OCI-LY1 (cell line): ENCODE measurements around the gene IL12A.
A peak's percentile ranks its signal among the peaks of the same experiment; 100 is the strongest.

Experiments
- H2AFZ ChIP-seq: fragments of 200-600 bp; sonication (generic), shearing (Covaris generic); 2 replicates; pipeline ENCODE4 v1.6.0; 2014; ENCODE audit warnings: antibody characterized with exemption, mild to moderate bottlenecking, low read length
- H3F3A ChIP-seq: fragments of 200-600 bp; sonication (generic), shearing (Covaris generic); 2 replicates; pipeline ENCODE4 v1.6.0; 2014; ENCODE audit warnings: mild to moderate bottlenecking, antibody characterized with exemption, low read length, moderate library complexity; ENCODE audit not compliant: insufficient read depth
- H3K27ac ChIP-seq: fragments of 200-600 bp; sonication (generic); 2 replicates; pipeline ENCODE4 v1.5.1; 2014; ENCODE audit warnings: low read length, mixed run types, mild to moderate bottlenecking, low read depth; ENCODE audit not compliant: poor library complexity, severe bottlenecking
- H3K27me3 ChIP-seq: fragments of 200-600 bp; sonication (generic); 2 replicates; pipeline ENCODE4 v1.6.0; 2014; ENCODE audit warnings: antibody characterized with exemption, mild to moderate bottlenecking, low read length, moderate library complexity; ENCODE audit not compliant: insufficient read depth
- H3K36me3 ChIP-seq: fragments of 200-600 bp; sonication (generic); 2 replicates; pipeline ENCODE4 v1.6.1; 2014; ENCODE audit warnings: mild to moderate bottlenecking, antibody characterized with exemption, low read length, moderate library complexity, mixed read lengths; ENCODE audit not compliant: insufficient read depth
- H3K4me1 ChIP-seq: fragments of 200-600 bp; sonication (generic); 2 replicates; pipeline ENCODE4 v1.5.1; 2014; ENCODE audit warnings: mild to moderate bottlenecking, low read length, moderate library complexity; ENCODE audit not compliant: insufficient read depth, severe bottlenecking
- H3K4me2 ChIP-seq: fragments of 200-600 bp; sonication (generic), shearing (Covaris generic); 2 replicates; pipeline ENCODE4 v1.6.1; 2014; ENCODE audit warnings: low read length
- H3K4me3 ChIP-seq: fragments of 200-600 bp; sonication (generic); 2 replicates; pipeline ENCODE4 v1.5.1; 2014; ENCODE audit warnings: low read length, low read depth, mild to moderate bottlenecking, mixed read lengths; ENCODE audit not compliant: poor library complexity, severe bottlenecking
- H3K79me2 ChIP-seq: fragments of 200-600 bp; shearing (Covaris generic); 2 replicates; pipeline ENCODE4 v1.6.1; 2016; ENCODE audit warnings: mixed run types, low read length, mixed read lengths; ENCODE audit not compliant: insufficient read depth
- H3K9ac ChIP-seq: fragments of 200-600 bp; sonication (generic), shearing (Covaris generic); 2 replicates; pipeline ENCODE4 v1.6.1; 2014; ENCODE audit warnings: mild to moderate bottlenecking, low read length, mixed read lengths
- H3K9me2 ChIP-seq: fragments of 200-600 bp; sonication (generic), shearing (Covaris generic); 2 replicates; pipeline ENCODE4 v1.6.1; 2014; ENCODE audit warnings: low read depth, mild to moderate bottlenecking, low read length, mixed read lengths
- H3K9me3 ChIP-seq: fragments of 200-600 bp; shearing (Covaris generic); 2 replicates; pipeline ENCODE4 v1.6.1; 2014; ENCODE audit warnings: low read length, mixed read lengths
- H4K20me1 ChIP-seq: fragments of 200-600 bp; sonication (generic), shearing (Covaris generic); 2 replicates; pipeline ENCODE4 v1.6.0; 2016; ENCODE audit warnings: mild to moderate bottlenecking, low read length; ENCODE audit not compliant: insufficient read depth
- EZH2 ChIP-seq: fragments of 200-600 bp; sonication (generic), shearing (Covaris generic); IDR thresholded peaks from 2 replicates; pipeline ENCODE4 v1.8.0; 2017; ENCODE audit warnings: borderline replicate concordance, mixed run types, mild to moderate bottlenecking, antibody characterized with exemption, low read length, moderate library complexity, mixed read lengths
- TF ChIP-seq, protein P1 (sequence below): fragments of 200-600 bp; sonication (generic), shearing (Covaris generic); IDR thresholded peaks from 2 replicates; pipeline ENCODE4 v1.5.1; 2017; ENCODE audit warnings: mild to moderate bottlenecking, antibody characterized with exemption, low read length, moderate library complexity, mixed read lengths

The IL12A gene

DNA sequence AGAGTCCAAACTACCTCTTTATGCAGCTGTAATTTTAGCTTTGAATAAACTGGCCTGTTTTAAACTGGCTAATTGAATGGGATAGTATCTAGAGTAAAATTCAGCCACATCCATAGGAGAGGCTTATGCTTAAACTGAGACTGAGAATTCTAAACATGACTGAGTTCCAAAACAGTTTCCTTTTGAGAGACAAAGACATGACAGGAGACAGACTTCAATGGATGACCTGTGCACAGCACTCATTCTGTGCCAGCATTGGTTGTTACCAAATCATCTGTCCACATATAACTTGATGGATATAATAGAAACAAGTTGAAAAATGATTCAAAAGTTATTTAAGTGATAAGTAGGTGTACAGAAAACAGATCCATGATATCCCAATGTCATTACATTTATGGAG is 20.9 kb downstream of the IL12A start:
- no peak for TF ChIP-seq EZH2
- TF ChIP-seq, protein P1, sequence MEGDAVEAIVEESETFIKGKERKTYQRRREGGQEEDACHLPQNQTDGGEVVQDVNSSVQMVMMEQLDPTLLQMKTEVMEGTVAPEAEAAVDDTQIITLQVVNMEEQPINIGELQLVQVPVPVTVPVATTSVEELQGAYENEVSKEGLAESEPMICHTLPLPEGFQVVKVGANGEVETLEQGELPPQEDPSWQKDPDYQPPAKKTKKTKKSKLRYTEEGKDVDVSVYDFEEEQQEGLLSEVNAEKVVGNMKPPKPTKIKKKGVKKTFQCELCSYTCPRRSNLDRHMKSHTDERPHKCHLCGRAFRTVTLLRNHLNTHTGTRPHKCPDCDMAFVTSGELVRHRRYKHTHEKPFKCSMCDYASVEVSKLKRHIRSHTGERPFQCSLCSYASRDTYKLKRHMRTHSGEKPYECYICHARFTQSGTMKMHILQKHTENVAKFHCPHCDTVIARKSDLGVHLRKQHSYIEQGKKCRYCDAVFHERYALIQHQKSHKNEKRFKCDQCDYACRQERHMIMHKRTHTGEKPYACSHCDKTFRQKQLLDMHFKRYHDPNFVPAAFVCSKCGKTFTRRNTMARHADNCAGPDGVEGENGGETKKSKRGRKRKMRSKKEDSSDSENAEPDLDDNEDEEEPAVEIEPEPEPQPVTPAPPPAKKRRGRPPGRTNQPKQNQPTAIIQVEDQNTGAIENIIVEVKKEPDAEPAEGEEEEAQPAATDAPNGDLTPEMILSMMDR, result no peak
- no peaks in the 10 kb centered on the region for H3F3A ChIP-seq
- H3K4me2 ChIP-seq, result no peak overlapping the region
- no peaks in the 10 kb centered on the region for H4K20me1 ChIP-seq
- H3K9me3 ChIP-seq, result no peaks in the 10 kb centered on the region
- no peaks in the 10 kb centered on the region for H3K27me3 ChIP-seq
- no peaks in the 10 kb centered on the region for H3K9me2 ChIP-seq
- H2AFZ ChIP-seq, result no peak overlapping the region
- no peaks in the 10 kb centered on the region for H3K79me2 ChIP-seq
- H3K36me3 ChIP-seq, result no peaks in the 10 kb centered on the region
- no peak overlapping the region for H3K4me3 ChIP-seq
- H3K27ac ChIP-seq, result no peak overlapping the region
- H3K9ac ChIP-seq, result no peak overlapping the region
- H3K4me1 ChIP-seq, result peaks cover 18% of the 10 kb centered on the region

DNA sequence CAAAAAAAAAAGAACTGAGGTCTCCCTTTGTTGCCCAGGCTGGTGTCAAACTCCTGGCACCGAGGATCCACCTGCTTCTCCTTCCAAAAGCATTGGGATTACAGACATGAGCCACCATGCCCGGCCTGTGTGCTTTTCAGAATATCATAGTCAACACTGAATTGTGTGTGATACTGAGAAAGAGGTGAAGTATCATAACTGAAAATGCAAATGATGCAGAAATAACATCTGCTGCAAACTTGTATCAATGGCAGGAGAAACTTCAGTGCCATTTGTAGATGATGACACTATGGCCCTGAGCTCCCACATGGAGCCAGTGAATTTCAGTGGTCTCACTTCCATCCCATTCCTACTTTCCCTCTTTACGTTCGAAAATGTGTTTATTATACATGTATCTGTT is 21.9 kb downstream of the IL12A start:
- H3K27ac ChIP-seq, result no peak overlapping the region
- H3K36me3 ChIP-seq, result no peaks in the 10 kb centered on the region
- no peaks in the 10 kb centered on the region for H3K9me3 ChIP-seq
- no peak overlapping the region for H3K4me3 ChIP-seq
- H4K20me1 ChIP-seq, result no peaks in the 10 kb centered on the region
- no peaks in the 10 kb centered on the region for H3K9me2 ChIP-seq
- H3K4me2 ChIP-seq, result no peak overlapping the region
- no peak overlapping the region for H3K9ac ChIP-seq
- no peaks in the 10 kb centered on the region for H3K79me2 ChIP-seq
- no peaks in the 10 kb centered on the region for H3K27me3 ChIP-seq
- TF ChIP-seq, protein P1, result no peak
- TF ChIP-seq EZH2, result no peak
- peaks cover 18% of the 10 kb centered on the region for H3K4me1 ChIP-seq
- no peak overlapping the region for H2AFZ ChIP-seq
- H3F3A ChIP-seq, result no peaks in the 10 kb centered on the region

DNA sequence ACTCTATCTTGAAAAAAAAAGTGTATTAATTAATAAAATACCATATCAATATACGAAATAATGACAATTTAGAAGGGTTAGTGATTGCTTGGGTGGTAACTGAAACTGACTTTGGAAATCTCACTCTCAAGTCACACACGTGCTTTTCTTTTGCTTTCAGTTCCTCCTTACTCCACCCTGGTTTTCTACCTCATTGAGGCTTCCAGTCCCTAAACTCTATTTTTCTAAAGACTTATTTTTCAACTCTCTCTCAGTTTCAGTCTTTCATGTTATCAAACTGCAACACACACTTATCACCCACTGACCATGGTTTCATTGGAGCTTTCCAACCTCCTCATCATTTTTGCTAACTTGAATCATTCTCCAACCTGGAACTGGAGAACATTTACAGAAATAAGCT is 23.5 kb downstream of the IL12A start:
- no peak overlapping the region for H3K9ac ChIP-seq
- no peak for TF ChIP-seq EZH2
- TF ChIP-seq, protein P1, result no peak

More for the DNA sequence above, 23.5 kb downstream of the IL12A start:
- Histone ChIP-seq H3F3A (no peaks in the 10 kb centered on the region), H3K9me3 (no peaks in the 10 kb centered on the region), H4K20me1 (no peaks in the 10 kb centered on the region), H3K4me3 (no peak overlapping the region), H3K27ac (peak overlapping the region; percentile 9), H3K36me3 (no peaks in the 10 kb centered on the region), H3K4me1 (peaks cover 18% of the 10 kb centered on the region), H3K27me3 (no peaks in the 10 kb centered on the region), H3K79me2 (no peaks in the 10 kb centered on the region), H3K4me2 (no peak overlapping the region), H2AFZ (no peak overlapping the region), H3K9me2 (no peaks in the 10 kb centered on the region)
